Measurements from ENCODE around the gene LSM10.
A peak's percentile ranks its signal among the peaks of the same experiment; 100 is the strongest.

Gene LSM10

DNA sequence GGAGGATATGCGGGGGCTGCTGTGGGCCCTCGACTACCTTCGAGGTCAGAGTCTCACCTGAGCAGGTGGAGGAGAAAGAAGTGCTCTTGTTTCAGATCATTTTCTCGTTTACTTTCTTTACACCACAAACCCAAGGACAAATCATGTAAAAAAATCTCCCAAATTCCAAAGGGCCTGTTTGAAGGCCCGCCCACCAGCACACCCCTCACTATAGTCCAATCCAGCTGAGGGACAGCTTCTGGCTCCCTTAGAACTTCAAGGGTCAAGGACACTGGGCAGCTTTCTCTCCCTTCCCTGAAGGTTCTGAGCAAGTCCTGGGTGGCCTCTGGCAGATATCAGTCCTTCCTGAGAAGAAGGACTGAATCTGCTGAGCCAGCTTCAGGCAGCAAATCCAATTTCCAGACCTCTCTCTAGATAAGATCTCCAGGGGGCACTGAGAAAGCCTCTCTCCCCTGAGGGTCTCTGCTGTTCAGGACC, 17.5 kb downstream of the LSM10 start:
- H3K36me3 Mint-ChIP-seq, result no peaks in the 10 kb centered on the region
- no peaks in the 10 kb centered on the region for H3K9me3 Mint-ChIP-seq
- peaks cover 79% of the 10 kb centered on the region for H3K4me1 Mint-ChIP-seq
- no peaks in the 10 kb centered on the region for H3K27me3 Mint-ChIP-seq
- H3K4me3 Mint-ChIP-seq, result no peak overlapping the region
- H3K27ac Mint-ChIP-seq, result peak overlapping the region; percentile 68

DNA sequence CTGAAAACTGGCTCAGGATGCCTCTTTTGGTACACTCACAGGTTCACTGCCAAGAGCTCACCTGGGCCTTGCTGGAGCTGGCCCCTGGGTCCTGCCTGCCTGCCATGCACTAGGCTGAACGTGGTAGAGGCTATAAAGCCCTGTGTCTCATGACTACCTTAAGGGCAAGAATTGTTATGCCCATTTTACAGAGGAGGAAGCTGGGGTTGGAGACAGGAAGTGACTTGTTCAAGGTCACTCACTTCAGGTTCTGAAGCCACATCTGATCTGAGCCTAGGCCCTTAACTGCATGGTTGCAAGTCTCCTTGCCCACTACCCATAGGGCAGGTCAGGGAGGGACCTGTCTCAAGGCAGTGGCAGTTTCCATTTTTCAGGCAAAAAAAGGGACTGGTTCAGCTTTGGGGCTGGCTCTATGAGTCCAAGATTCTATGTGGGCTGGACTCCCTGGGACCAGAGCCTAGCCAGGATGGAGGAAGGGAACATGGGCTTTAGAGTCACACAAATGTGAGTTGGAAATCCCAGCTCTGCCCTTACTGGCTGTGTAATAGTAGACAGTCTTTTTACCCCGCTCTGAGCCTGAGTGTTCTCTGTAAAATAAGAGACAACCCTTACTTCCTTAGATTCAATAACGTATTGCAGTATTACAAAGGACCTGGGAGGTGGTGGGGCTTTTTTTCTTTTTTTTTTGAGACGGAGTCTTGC, 19.8 kb downstream of the LSM10 start:
- Mint-ChIP-seq H3K36me3 (no peaks in the 10 kb centered on the region), H3K27ac (peak overlapping the region; percentile 51), H3K27me3 (no peaks in the 10 kb centered on the region), H3K9me3 (no peaks in the 10 kb centered on the region), H3K4me3 (no peak overlapping the region), H3K4me1 (peaks cover 81% of the 10 kb centered on the region)

DNA sequence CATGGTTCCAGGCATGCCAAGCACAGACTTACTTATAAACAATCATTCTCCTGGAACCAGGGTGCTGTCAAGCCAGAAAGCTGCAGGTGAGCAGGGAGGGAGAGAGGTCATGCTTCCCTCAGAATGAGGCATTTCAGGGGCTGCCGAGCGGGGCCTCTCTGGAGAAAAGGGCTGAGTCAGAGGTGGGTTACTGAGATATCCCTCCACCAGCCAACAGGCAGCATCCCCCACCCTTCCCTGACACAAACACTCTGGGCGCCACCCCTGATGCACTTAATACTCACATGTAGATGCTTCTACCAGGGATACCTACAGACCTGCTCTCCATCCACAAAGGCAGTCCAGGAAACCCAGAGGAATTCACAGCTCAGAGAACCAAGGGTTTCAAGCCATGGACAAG, 25.1 kb downstream of the LSM10 start:
- no peaks in the 10 kb centered on the region for H3K27me3 Mint-ChIP-seq
- peaks cover 64% of the 10 kb centered on the region for H3K4me1 Mint-ChIP-seq
- no peaks in the 10 kb centered on the region for H3K36me3 Mint-ChIP-seq
- no peak overlapping the region for H3K4me3 Mint-ChIP-seq
- H3K9me3 Mint-ChIP-seq, result no peaks in the 10 kb centered on the region
- H3K27ac Mint-ChIP-seq, result no peak overlapping the region

DNA sequence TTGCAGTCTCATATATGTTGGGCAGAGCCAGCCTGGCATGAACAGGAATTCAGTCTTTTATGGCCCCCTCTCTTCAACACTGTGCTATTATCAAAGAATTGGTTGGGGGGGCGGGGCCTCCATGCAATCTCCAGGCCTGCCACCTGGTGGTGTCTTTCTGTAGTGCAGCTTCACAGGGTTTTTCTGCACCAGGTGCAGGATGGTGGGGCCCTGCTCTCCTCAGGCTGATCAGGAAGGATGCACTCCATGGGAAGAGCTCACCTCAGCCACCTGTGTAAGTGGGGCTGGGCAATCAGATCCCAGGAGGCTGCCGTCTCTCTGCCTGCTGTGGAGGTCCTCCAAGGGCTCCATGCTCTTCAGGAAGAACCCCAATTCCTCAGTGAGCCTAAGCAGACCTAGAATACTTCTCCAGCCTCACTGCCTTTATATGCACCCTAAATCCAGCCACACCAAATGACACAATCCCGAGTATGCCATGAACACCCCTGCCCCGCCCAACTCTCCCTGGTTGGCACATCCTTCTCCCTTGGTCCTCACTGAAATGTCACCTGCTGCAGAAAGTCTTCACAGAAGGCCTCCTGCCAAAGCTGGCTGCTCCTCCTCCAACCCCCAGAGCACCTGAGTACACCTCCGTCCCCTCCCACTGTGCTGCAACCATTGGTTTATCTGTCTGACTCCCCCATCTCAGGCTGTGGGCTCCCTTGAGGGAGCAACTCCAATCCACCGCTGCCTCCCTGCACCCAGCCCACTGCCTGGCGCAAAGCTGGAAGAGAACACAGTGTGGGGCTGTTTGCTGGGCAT, 28.4 kb downstream of the LSM10 start:
- Mint-ChIP-seq H3K4me1 (peaks cover 73% of the 10 kb centered on the region), H3K9me3 (no peaks in the 10 kb centered on the region), H3K4me3 (peak overlapping the region; percentile 15), H3K27ac (peak overlapping the region; percentile 76), H3K36me3 (no peaks in the 10 kb centered on the region), H3K27me3 (no peaks in the 10 kb centered on the region)

DNA sequence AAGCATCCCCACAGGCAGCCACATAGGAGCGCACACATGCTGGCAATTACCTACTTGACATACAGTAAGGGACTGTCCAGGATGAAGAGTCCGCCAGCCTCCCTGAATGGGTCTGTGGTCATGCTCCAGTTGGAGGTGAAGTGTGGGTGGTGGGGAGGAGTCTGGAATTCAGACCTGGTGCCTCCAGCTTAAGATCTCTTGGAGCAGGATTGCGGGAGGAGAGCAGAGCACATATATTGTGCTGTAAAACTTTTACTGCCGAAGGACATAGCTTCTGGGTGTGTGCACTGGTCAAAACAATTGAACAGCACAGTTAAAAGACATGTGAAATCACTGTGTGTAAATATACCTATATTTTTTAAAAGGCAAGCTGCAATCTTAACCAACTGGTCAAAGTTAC, 29.9 kb downstream of the LSM10 start:
- Mint-ChIP-seq H3K27ac (peak overlapping the region; percentile 93), H3K4me3 (no peak overlapping the region), H3K9me3 (no peaks in the 10 kb centered on the region), H3K4me1 (peaks cover 58% of the 10 kb centered on the region), H3K36me3 (no peaks in the 10 kb centered on the region), H3K27me3 (no peaks in the 10 kb centered on the region)

DNA sequence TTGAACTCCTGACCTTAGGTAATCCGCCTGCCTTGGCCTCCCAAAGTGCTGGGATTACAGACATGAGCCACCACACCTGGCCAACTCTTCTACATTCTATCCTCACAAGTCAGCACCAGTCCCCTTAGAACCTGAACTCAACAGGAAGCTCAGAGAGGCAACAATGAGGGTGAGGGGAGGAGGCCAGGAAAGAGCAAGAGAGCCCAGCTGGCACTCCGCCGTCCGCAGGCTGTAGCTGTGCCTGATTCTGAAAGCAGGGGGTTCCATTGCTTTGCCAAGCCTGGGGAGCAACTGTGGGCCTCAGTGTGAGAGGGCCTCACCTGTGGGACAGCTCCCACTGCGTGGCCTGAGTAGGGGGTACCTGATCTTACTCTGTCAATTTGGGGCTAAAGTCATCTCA, 30.6 kb downstream of the LSM10 start:
- no peaks in the 10 kb centered on the region for H3K9me3 Mint-ChIP-seq
- peaks cover 52% of the 10 kb centered on the region for H3K4me1 Mint-ChIP-seq
- no peaks in the 10 kb centered on the region for H3K36me3 Mint-ChIP-seq
- no peaks in the 10 kb centered on the region for H3K27me3 Mint-ChIP-seq
- H3K4me3 Mint-ChIP-seq, result peak overlapping the region; percentile 42
- H3K27ac Mint-ChIP-seq, result peak overlapping the region; percentile 93

DNA sequence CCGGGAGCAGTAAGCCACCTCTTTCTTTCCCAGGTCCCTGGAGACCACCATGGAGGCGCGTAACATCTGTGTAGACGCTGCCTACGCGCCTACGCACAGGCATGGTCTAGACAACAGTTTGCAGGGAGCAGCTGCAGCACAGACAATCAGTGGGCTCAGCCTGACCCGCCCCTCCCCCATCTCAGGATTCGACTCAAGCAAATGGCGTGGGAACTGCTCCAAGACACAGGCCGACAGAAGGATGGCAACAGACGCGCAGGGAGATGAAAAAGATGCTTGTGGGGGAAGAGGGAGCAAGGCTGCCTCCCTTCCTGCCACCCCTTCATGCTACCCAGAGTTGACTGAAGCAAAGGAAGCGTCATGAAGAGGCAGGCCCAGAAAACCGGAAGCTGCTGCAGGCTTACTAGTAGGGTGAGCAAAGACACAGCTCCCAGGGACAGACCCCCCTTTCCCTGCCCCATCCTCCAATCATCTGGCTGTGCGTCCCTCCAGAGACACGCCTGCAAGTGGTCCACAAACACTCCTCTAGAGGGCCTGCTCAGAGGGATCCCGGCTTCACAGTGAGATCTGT, 31.5 kb downstream of the LSM10 start:
- H3K9me3 Mint-ChIP-seq, result no peaks in the 10 kb centered on the region
- no peaks in the 10 kb centered on the region for H3K36me3 Mint-ChIP-seq
- H3K4me1 Mint-ChIP-seq, result peaks cover 56% of the 10 kb centered on the region
- peak overlapping the region; percentile 43 for H3K4me3 Mint-ChIP-seq
- no peaks in the 10 kb centered on the region for H3K27me3 Mint-ChIP-seq
- H3K27ac Mint-ChIP-seq, result peak overlapping the region; percentile 93

DNA sequence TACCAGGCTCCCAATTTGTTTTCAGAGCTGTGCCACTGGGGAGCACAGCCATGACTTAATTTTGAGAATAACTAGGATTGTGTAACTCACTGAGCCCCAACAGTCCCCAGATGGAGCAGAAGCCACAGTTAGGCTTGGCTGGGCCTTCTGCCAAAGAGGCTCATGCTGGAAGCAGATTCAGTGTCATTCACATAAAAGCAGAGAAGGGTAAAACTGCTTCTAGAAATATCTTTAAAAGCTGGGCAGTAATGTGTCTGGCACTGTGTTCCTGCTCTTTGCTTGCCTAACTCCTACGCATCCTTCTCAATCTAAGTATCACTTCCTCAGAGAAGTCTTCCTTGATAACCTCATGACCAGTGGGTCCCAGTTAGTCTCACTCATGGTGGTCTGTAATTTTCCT, 32.3 kb downstream of the LSM10 start:
- Mint-ChIP-seq H3K9me3 (no peaks in the 10 kb centered on the region), H3K4me1 (peaks cover 62% of the 10 kb centered on the region), H3K4me3 (no peak overlapping the region), H3K27me3 (no peaks in the 10 kb centered on the region), H3K36me3 (no peaks in the 10 kb centered on the region), H3K27ac (peak overlapping the region; percentile 93)

DNA sequence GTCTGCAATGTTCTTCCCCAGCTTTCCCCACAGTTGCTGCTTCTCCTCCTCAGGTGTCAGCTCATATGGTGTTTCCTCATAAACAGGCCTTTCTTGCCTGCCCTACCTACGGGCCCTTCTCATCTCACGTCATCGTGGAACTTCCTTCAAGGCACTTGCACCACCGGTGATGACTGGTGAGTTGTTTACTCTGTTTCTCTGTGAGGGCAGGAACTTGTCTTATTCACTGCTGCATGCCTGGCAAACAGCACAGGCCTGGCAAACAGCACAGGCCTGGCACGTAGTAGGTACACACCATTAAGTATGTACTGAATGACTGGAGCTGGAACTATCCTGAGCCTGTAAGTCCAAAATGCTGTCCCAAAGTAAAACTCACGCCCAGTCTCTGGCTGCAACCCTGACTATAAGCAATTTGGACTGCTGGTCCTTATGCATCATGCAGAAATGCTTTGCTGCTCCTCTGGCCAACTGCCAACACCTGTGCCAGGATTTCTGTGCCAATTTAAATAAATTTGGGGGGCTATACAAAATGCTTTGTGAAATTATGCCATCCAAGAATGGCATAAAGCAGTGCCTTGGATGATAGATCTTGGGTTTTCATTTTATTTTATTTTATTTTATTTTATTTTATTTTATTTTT, 37.7 kb downstream of the LSM10 start:
- H3K4me3 Mint-ChIP-seq, result peak overlapping the region; percentile 67

DNA sequence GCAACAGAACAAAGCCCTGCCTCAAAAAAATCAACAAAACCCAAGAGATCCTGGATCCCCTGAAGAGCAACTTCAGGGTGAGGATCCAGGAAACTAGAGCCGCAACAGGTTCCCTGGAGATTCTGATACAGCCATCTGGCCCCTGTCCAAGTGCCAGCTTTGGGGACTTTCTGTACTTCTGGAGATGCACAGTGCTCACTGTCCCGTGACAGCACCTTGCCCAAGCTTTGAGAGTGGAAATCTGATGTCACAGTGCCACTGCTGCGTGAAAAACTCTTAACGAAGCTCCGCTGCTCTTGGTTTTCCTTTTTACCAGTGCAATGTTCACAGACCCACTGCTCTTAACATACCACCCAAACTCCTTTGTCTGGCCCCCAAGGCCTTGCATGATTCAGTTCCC, 38.3 kb downstream of the LSM10 start:
- H3K27ac Mint-ChIP-seq, result peak overlapping the region; percentile 96
- no peaks in the 10 kb centered on the region for H3K27me3 Mint-ChIP-seq
- H3K9me3 Mint-ChIP-seq, result no peaks in the 10 kb centered on the region
- peak overlapping the region; percentile 67 for H3K4me3 Mint-ChIP-seq
- peaks cover 10% of the 10 kb centered on the region for H3K36me3 Mint-ChIP-seq
- peaks cover 26% of the 10 kb centered on the region for H3K4me1 Mint-ChIP-seq

More for the DNA sequence above, 37.7 kb downstream of the LSM10 start:
- no peaks in the 10 kb centered on the region for H3K27me3 Mint-ChIP-seq
- no peaks in the 10 kb centered on the region for H3K9me3 Mint-ChIP-seq
- H3K27ac Mint-ChIP-seq, result peak overlapping the region; percentile 96
- H3K4me1 Mint-ChIP-seq, result peaks cover 26% of the 10 kb centered on the region
- peaks cover 10% of the 10 kb centered on the region for H3K36me3 Mint-ChIP-seq

DNA sequence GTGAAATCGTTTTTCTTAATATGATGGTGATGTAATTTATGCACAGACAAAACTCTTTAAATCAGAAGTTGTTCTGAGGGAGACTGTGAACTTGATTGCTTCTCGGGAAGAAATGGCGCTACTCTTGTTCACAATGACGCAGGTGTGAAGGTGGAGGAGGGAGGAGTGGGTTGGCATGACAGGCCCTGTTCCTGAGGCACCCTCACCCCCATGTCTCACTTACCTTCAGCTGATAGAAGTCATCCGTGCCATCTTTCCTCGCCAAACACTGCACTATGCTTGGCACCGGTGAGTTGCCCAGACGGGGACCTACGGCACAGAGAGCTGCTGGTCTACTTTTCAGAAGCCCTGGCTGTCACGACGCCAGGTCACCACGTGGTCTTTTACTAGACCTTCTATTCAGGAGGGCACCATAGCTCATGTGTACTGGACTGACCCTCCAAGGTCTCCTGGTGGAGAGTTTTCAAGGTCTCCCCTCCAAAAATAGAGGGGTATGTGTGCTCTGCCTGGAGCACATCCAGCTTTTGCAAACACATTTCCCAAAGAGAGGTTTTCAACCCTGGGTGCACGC, 39.1 kb downstream of the LSM10 start:
- Mint-ChIP-seq H3K9me3 (no peaks in the 10 kb centered on the region), H3K4me3 (no peak overlapping the region), H3K4me1 (peaks cover 26% of the 10 kb centered on the region), H3K27ac (peak overlapping the region; percentile 77), H3K27me3 (no peaks in the 10 kb centered on the region), H3K36me3 (peaks cover 10% of the 10 kb centered on the region)

DNA sequence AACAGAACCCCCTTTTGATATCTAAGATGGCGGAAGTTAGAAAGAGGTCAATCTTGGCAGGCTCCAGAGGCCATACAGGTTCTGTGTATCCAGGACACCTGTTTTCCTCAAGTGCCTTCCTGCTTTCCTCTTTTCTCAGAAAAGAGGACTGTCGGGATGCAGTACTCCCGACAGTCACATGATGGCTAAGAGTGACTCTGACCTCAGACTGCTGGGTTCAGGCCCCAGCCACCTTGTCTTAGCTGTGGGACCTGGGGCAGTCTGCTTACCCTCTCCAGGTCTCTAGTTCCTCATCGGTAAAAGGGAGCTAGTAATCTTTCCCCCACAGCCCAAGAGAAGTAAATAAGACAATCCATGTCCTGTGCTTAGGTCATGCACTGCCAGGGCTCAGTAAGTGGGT, 41.9 kb downstream of the LSM10 start:
- Mint-ChIP-seq H3K4me1 (peaks cover 39% of the 10 kb centered on the region), H3K36me3 (peaks cover 10% of the 10 kb centered on the region), H3K4me3 (no peak overlapping the region), H3K27ac (no peak overlapping the region), H3K27me3 (no peaks in the 10 kb centered on the region), H3K9me3 (no peaks in the 10 kb centered on the region)

DNA sequence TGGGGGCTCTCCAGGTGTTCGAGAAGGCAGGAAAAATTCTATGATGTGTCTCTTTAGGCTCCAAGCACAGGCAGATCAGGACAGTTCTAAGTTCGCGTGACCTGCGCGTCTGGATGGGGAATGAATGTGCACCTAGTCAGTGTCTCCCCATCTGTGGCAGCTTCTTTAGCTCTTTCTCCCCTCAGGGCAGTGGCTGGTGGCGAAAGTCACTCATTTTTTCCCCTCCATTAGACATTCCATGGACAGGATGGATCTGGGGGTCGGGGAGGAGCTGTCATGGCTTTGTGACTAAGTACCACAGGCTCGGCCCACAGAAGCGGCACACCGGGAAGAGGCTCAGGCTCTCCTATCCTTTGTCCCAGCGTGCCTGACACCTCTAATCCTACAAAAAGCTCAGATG, 43.2 kb downstream of the LSM10 start:
- Mint-ChIP-seq H3K27me3 (no peaks in the 10 kb centered on the region), H3K27ac (no peak overlapping the region), H3K4me3 (no peak overlapping the region), H3K36me3 (peaks cover 7% of the 10 kb centered on the region), H3K9me3 (no peaks in the 10 kb centered on the region), H3K4me1 (peaks cover 35% of the 10 kb centered on the region)

DNA sequence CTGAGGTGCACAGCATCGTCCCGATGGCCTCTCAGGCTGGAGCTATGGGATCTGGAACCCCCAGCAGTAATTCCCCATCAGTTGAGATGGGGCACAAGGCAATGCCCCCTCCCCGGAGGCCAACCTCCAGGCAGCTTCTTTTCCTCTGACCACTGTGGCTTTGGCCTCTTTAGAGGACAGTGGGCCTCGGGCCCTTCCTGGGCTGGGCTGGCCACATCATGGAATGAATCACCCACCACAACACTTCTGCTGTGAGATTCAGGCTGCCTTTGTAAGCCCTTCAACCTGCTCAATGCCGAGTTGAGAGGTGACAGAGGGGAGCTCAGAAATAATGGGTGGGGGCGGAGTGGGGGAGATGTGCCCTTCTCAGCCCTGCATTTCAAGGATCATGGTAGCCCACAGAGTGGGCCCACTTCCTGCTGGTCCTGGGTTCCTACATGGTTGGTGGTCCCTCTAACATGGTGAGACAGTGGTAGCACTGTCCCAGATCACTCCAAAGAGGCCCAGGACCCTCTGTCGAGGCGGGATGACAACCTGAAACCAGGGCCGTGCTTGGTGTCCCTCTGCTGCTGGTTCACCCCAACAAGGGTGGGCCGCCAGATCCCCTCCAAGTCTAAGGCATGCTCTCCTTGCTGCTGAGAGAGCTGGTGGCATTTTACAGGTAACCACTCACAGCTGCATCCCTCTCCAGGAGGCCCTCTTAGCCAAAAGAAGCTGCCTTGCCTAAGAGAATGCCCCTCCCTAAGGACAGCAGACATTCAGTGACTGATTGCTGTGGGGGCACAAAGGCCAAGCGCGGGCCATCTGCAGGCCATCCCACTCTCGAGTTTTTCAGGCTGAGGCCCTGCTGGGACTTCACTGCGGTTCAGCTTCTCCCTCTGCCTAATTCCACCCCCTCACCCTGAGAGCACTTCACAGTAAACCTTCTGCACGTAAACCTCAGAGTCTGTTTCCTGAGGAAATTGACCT, 44.5 kb downstream of the LSM10 start:
- Mint-ChIP-seq H3K4me3 (no peak overlapping the region), H3K4me1 (peaks cover 27% of the 10 kb centered on the region), H3K9me3 (no peaks in the 10 kb centered on the region), H3K27ac (no peak overlapping the region), H3K27me3 (no peaks in the 10 kb centered on the region), H3K36me3 (peaks cover 8% of the 10 kb centered on the region)
